Stimulated activated CD8-positive, alpha-beta memory T cell treated with anti-CD3 and anti-CD28 coated beads, Interleukin-12 subunit alpha, Interleukin-12 subunit beta, amount 100 ng/mL, for 24 hours (primary cell): ENCODE data around the gene PDK1.
"Not testable (repeated sequence)": the region's sequence is repeated elsewhere in the genome, so short reads cannot be mapped to it uniquely, and the experiment has no call there.

Source experiments
- DNase-seq: peaks from one replicate; pipeline ENCODE4 v3.0.0-alpha.2; 2020; ENCODE audit errors: extremely low read depth

Gene PDK1

GRCh38 chr2:172555522-172556283, at the start of gene PDK1:
PDK1 (plus strand) TSS chr2:172556090; CDS start chr2:172556151, 61 bp downstream.
- DNase-seq, result peak; percentile 78

- no peak for DNase-seq
Observed at GRCh38 chr2:172507199-172507598, 48.7 kb upstream of the PDK1 start.

- no peak for DNase-seq
Observed at GRCh38 chr2:172510088-172510487, 45.8 kb upstream of the PDK1 start.

- no peak for DNase-seq
Observed at GRCh38 chr2:172510548-172510947, 45.3 kb upstream of the PDK1 start.

- no peak for DNase-seq
Observed at GRCh38 chr2:172512810-172513523, 42.9 kb upstream of the PDK1 start.

GRCh38 chr2:172513524-172513900, 42.4 kb upstream of the PDK1 start:
- no peak for DNase-seq

GRCh38 chr2:172513935-172514586, 41.8 kb upstream of the PDK1 start:
- DNase-seq, result no peak

GRCh38 chr2:172516299-172516698, 39.6 kb upstream of the PDK1 start:
- no peak for DNase-seq

- DNase-seq, result no peak
Observed at GRCh38 chr2:172518995-172519394, 36.9 kb upstream of the PDK1 start.

- DNase-seq, result no peak
Observed at GRCh38 chr2:172525601-172526000, 30.3 kb upstream of the PDK1 start.

GRCh38 chr2:172531309-172531708, 24.6 kb upstream of the PDK1 start:
- no peak for DNase-seq

GRCh38 chr2:172532461-172532860, 23.4 kb upstream of the PDK1 start:
- DNase-seq, result not testable (repeated sequence)

GRCh38 chr2:172533687-172534086, 22.2 kb upstream of the PDK1 start:
- DNase-seq, result no peak

GRCh38 chr2:172535119-172535518, 20.8 kb upstream of the PDK1 start:
- DNase-seq, result no peak

- DNase-seq, result not testable (repeated sequence)
Observed at GRCh38 chr2:172537851-172538250, 18.0 kb upstream of the PDK1 start.

- DNase-seq, result no peak
Observed at GRCh38 chr2:172539767-172540166, 16.1 kb upstream of the PDK1 start.

- DNase-seq, result no peak
Observed at GRCh38 chr2:172540421-172540820, 15.5 kb upstream of the PDK1 start.

GRCh38 chr2:172545408-172546075, 10.3 kb upstream of the PDK1 start:
- no peak for DNase-seq

- no peak for DNase-seq
Observed at GRCh38 chr2:172549131-172549530, 6.8 kb upstream of the PDK1 start.

GRCh38 chr2:172549802-172550201, 6.1 kb upstream of the PDK1 start:
- DNase-seq, result not testable (repeated sequence)

- no peak for DNase-seq
Observed at GRCh38 chr2:172550419-172550818, 5.5 kb upstream of the PDK1 start.

- DNase-seq, result no peak
Observed at GRCh38 chr2:172551271-172551670, 4.6 kb upstream of the PDK1 start.
